ENCODE results near the gene RHBDD2. TPM values are rescaled to one million over a fixed set of nuclear protein-coding genes. Genes with fewer than 3 reads are reported as not detected.

Gene RHBDD2
- 73.7 to 95.1 TPM (median 91.9 TPM) in 5 replicates for total RNA-seq (2022; extraction: Qiagen RNA extraction)

DNA sequence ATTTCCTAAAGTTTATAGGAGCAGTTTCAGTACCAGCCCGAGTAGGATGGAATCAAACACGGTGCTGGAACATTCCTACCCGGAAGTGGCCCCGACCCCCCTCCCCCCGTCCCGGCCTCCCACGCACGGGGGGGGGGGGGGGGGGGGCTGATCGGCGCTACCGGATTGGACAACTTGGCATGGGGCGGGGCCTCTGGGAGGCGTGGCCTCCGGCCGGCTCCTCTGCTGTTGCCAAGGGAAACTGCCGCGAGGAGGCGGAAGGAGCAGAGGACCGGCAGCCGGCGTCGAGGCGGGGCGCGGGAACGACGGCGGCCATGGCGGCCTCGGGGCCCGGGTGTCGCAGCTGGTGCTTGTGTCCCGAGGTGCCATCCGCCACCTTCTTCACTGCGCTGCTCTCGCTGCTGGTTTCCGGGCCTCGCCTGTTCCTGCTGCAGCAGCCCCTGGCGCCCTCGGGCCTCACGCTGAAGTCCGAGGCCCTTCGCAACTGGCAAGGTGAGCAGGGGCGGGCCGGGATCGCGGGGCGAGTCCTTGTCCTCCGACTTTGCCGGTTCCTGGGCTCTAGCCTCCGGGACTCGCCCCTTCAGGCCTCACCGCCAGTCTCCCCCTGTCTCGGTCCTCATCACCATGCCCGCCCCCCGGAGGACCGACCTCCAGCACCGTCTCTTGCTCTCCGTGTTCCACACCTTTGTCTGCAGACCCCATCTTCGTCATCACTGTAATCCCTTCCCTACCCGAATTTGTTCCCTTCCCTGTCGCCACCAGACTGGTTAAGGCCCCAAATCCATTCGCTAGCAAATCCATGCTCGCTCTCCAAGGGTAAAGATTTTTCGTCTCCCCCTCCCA lies at the start of gene RHBDD2:
Gene RHBDD2, plus strand, starts transcription at position 266 of the 843 bp plus-strand sequence. Its CDS starts 49 bp downstream, at position 315.

DNA sequence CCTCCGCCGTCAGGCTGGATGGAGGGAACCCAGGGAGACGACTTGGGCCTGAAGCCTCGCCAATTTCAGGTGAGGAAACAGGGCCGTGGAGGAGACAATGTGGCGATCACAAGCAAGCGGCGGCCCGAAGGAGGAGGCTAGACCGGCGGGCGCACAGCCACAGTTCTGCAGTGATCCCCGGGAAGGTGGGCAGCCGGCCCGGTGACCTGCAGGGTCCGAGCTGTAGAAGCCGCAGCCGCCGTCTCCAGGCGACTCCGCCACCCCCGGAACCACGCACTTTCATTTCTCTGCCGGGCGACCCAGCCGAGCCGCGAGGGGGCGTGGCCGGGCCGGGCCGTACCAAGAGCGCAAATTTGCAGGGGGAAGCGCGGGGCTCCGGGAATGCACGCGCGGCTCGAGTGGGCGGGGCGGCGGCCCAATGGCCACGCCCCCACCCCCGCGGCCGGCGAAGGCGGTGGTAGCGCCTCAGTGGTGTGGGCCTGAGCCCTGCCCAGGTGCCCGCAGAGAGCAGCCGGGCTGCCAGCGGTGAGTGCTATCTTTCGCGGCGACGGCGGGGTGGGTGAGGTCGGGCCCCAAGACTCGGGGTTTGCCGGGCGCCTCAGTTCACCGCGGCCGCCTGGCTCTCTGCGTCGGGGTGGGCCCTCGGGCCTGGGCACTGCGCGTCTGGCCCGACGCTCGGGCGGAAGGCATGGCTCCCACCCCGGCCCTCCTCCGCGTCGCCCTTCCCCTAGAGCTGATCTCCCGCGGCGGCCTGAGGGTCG lies 36.0 kb downstream of the RHBDD2 start, which contains the start of gene POR:
Gene POR, plus strand, starts transcription at position 501 of the 761 bp plus-strand sequence. CDS start 38,847 bp downstream, outside the sequence.

Other genes starting within 250 kb of the RHBDD2 start
- 20.0 to 30.9 TPM (median 30.0 TPM) in 5 replicates for gene HIP1, start 140.1 kb upstream of the RHBDD2 start, total RNA-seq (2022; extraction: Qiagen RNA extraction)
- 6.7 to 11.1 TPM (median 7.7 TPM) in 5 replicates for gene CCL26, start 106.8 kb upstream of the RHBDD2 start, total RNA-seq (2022; extraction: Qiagen RNA extraction)
- not detected in 5 replicates for gene CCL24, start 65.2 kb upstream of the RHBDD2 start, total RNA-seq (2022; extraction: Qiagen RNA extraction)
- gene POR, start 36.1 kb downstream of the RHBDD2 start, total RNA-seq (2022; extraction: Qiagen RNA extraction) = 101 to 167 TPM (median 157 TPM) in 5 replicates
- 37.7 to 48.3 TPM (median 45.4 TPM) in 5 replicates for gene TMEM120A, start 115.6 kb downstream of the RHBDD2 start, total RNA-seq (2022; extraction: Qiagen RNA extraction)
- gene STYXL1, start 169.0 kb downstream of the RHBDD2 start, total RNA-seq (2022; extraction: Qiagen RNA extraction) = 43.8 to 50.8 TPM (median 47.0 TPM) in 5 replicates
- gene MDH2, start 169.1 kb downstream of the RHBDD2 start, total RNA-seq (2022; extraction: Qiagen RNA extraction) = 337 to 442 TPM (median 409 TPM) in 5 replicates

Data from A549 treated with dexamethasone at 1 μM for 4 hours (cell line).